OCI-LY7 (cell line): ENCODE results near the gene LAGE3.

Experiments
- EZH2phosphoT487 ChIP-seq: fragments of 200-600 bp; sonication (generic); IDR thresholded peaks from 2 replicates; pipeline ENCODE4 v1.6.1; 2018; ENCODE audit warnings: low read depth, borderline replicate concordance, mild to moderate bottlenecking, mixed run types, antibody characterized with exemption, low read length, moderate library complexity, mixed read lengths
- TF ChIP-seq, protein P1 (sequence below): fragments of 200-600 bp; sonication (generic); conservative IDR thresholded peaks from 2 replicates; pipeline ENCODE4 v1.5.1; 2014; ENCODE audit warnings: mild to moderate bottlenecking, antibody characterized with exemption, low read length, moderate library complexity, mixed read lengths

DNA sequence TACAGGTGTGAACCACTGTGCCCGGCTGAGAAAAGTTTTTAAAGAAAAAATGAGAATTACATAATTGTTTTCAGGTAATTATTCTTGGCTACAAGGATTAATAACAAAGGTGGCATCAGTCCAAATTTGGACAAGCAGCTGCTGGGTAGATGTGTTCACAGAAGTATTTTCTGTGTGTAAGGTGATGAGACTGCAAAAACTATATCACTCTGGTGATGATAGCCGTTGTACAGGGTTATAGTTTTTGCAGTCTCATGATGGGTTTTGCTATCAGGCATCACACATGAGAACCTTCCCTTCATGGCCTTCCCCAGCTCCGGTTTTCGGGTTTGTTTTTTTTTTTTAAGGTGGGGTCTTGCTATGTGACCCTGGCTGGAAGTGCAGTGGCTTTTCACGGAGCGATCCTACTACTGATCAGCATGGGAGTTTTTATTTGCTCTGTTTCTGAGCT, 16.4 kb upstream of the LAGE3 start:
- TF ChIP-seq, protein P1, sequence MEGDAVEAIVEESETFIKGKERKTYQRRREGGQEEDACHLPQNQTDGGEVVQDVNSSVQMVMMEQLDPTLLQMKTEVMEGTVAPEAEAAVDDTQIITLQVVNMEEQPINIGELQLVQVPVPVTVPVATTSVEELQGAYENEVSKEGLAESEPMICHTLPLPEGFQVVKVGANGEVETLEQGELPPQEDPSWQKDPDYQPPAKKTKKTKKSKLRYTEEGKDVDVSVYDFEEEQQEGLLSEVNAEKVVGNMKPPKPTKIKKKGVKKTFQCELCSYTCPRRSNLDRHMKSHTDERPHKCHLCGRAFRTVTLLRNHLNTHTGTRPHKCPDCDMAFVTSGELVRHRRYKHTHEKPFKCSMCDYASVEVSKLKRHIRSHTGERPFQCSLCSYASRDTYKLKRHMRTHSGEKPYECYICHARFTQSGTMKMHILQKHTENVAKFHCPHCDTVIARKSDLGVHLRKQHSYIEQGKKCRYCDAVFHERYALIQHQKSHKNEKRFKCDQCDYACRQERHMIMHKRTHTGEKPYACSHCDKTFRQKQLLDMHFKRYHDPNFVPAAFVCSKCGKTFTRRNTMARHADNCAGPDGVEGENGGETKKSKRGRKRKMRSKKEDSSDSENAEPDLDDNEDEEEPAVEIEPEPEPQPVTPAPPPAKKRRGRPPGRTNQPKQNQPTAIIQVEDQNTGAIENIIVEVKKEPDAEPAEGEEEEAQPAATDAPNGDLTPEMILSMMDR, result no peak
- TF ChIP-seq EZH2phosphoT487, result no peak
